AG10803 (cell line): ENCODE measurements around the gene EIF3I.

Experiments used
- DNase-seq: peaks from one replicate; pipeline ENCODE4 v3.0.0; 2010; ENCODE audit warnings: low read depth
- H3K4me3 ChIP-seq: 2 replicates; pipeline ENCODE4 v1.5.1; 2011; ENCODE audit warnings: mild to moderate bottlenecking, low read length, control low read depth
- TF ChIP-seq, protein P1 (sequence below): conservative IDR thresholded peaks from 2 replicates; pipeline ENCODE4 v1.5.1; 2011; ENCODE audit warnings: mild to moderate bottlenecking, low read length, control low read depth, inconsistent platforms

The EIF3I gene

DNA sequence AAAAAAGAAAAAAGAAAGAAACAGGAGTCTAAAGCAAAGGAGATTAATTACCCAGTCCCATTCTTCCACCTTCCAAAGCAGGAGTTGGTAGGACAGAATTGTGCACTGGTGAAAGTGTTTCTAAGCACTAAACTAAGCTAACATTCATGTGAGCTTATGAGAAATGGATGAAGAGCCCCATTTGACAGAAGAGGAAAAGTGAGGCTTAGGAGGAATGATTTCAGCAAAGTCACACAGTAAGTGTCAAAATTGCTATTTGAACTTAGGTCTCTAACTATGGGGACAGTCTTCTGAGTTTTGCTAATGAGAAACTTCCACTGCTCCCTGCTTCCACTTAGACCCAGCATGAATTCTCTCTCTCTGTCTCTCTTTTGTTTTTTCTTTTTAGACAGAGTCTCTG lies 47.5 kb downstream of the EIF3I start:
- H3K4me3 ChIP-seq: no peak overlapping the region
- no peak for DNase-seq
- TF ChIP-seq, protein P1, sequence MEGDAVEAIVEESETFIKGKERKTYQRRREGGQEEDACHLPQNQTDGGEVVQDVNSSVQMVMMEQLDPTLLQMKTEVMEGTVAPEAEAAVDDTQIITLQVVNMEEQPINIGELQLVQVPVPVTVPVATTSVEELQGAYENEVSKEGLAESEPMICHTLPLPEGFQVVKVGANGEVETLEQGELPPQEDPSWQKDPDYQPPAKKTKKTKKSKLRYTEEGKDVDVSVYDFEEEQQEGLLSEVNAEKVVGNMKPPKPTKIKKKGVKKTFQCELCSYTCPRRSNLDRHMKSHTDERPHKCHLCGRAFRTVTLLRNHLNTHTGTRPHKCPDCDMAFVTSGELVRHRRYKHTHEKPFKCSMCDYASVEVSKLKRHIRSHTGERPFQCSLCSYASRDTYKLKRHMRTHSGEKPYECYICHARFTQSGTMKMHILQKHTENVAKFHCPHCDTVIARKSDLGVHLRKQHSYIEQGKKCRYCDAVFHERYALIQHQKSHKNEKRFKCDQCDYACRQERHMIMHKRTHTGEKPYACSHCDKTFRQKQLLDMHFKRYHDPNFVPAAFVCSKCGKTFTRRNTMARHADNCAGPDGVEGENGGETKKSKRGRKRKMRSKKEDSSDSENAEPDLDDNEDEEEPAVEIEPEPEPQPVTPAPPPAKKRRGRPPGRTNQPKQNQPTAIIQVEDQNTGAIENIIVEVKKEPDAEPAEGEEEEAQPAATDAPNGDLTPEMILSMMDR: no peak

DNA sequence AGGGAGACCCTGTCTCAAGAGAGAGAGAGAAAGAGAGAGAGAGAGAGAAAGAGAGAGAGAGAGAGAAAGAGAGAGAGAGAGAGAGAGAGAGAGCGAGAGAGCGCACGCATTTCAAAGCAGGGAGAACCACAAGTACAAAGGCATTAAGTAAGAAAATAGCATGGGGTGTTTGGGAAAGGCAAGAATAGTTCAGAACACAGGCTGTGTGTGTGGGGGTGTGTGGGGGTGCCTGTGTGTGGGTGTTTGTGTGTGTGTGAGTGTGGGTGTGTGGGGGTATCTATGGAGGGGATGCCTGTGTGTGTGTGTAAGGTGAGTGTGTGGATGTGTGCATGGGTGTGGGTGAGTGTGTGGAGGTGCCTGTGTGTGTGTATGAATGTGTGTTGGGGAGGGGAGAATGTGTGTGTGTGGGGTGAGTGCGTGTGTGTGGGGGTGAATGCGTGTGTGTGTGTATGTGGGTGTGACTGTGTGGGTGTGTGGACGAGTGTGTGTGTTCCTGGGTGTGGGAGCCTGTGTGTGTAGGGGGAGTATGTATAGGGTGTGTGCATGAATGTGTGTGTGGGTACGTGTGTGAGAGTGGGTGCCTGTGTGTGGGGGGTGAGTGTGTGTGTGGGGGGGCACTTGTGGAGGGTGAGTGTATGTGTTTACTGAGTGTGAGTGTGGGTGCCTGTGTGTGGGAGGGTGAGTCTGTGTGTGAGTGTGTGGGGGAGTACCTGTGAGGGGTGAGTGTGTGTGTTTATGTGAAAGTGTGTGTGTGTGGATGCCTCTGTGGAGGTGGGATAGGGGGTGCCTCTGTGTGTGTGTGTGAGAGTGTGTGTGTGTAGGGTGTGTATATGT lies 50.6 kb downstream of the EIF3I start:
- TF ChIP-seq, protein P1: no peak
- H3K4me3 ChIP-seq: no peak overlapping the region
- DNase-seq: no peak

DNA sequence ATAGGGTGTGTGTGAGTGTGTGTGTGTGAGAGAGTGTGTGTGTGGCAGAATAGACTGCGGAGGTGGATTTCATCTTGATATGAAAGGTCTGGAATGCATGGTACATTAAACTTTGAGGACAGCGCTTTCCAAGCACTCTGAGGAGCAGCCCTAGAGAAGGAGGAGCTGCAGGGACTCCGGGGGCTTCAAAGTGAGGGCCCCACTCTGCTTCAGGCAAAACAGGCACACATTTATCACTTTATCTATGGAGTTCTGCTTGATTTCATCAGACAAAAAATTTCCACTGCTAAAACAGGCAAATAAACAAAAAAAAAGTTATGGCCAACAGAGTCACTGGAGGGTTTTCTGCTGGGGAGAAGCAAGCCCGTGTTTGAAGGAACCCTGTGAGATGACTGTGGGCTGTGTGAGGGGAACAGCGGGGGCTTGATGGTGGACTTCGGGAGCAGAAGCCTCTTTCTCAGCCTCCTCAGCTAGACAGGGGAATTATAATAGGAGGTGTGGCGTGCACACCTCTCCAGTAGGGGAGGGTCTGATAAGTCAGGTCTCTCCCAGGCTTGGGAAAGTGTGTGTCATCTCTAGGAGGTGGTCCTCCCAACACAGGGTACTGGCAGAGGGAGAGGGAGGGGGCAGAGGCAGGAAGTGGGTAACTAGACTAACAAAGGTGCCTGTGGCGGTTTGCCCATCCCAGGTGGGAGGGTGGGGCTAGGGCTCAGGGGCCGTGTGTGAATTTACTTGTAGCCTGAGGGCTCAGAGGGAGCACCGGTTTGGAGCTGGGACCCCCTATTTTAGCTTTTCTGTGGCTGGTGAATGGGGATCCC lies 51.4 kb downstream of the EIF3I start:
- TF ChIP-seq, protein P1: no peak
- no peak for DNase-seq
- no peak overlapping the region for H3K4me3 ChIP-seq

DNA sequence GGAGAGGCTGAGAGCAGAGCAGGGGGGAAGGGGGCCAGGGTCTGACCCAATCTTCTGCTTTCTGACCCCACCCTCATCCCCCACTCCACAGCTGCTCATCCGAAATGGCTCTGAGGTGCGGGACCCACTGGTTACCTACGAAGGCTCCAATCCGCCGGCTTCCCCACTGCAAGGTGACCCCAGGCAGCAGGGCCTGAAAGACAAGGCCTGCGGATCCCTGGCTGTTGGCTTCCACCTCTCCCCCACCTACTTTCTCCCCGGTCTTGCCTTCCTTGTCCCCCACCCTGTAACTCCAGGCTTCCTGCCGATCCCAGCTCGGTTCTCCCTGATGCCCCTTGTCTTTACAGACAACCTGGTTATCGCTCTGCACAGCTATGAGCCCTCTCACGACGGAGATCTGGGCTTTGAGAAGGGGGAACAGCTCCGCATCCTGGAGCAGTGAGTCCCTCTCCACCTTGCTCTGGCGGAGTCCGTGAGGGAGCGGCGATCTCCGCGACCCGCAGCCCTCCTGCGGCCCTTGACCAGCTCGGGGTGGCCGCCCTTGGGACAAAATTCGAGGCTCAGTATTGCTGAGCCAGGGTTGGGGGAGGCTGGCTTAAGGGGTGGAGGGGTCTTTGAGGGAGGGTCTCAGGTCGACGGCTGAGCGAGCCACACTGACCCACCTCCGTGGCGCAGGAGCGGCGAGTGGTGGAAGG lies 52.6 kb downstream of the EIF3I start:
- H3K4me3 ChIP-seq: no peak overlapping the region
- TF ChIP-seq, protein P1: no peak
- DNase-seq: no peak

DNA sequence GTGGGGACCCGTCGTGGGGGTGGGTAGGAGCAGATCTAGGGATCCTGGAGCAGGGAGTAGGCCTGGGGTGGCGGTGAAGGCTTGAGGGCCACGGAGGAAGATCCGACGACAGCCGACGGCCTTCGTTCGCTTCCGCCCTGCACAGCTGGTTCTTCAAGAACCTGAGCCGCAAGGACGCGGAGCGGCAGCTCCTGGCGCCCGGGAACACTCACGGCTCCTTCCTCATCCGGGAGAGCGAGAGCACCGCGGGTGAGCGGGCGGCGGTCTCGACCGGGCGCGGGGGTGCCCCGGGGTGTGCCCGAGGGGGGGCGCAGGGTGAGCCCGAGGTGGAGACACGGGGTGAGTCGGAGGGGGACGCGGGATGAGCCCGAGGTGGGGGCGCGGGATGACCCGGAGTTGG lies 53.2 kb downstream of the EIF3I start:
- DNase-seq: no peak
- TF ChIP-seq, protein P1: no peak
- H3K4me3 ChIP-seq: no peak overlapping the region

DNA sequence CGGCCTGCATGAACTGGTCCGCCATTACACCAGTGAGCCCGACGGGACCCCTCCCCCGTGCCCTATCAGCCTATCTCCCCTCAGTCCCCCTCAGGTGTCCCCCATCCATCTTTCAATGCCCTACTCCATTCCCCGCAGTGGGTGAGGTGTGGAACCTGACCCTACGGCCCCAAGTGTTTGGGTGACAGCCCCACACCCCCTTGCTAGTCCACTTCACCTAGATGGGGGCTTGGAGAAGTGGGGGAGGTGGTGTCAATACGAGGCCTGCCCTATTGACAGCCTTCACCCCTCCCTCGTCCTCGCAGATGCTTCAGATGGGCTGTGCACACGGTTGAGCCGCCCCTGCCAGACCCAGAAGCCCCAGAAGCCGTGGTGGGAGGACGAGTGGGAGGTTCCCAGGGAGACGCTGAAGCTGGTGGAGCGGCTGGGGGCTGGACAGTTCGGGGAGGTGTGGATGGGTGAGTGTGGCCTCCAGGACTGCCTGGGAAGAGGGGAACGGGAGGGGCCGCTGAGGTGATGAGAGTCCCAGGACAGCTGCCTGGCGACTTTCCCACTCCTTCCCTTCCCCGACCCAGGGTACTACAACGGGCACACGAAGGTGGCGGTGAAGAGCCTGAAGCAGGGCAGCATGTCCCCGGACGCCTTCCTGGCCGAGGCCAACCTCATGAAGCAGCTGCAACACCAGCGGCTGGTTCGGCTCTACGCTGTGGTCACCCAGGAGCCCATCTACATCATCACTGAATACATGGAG lies 54.0 kb downstream of the EIF3I start:
- H3K4me3 ChIP-seq: no peak overlapping the region
- DNase-seq: no peak
- TF ChIP-seq, protein P1: no peak
